Ishikawa (cell line): ENCODE data around the gene SYK.

Experiments used
- CEBPB ChIP-seq: IDR thresholded peaks from 2 replicates; pipeline ENCODE4 v1.6.1; 2012
- CREB1 ChIP-seq: IDR thresholded peaks from 2 replicates; pipeline ENCODE4 v1.6.1; 2012; ENCODE audit warnings: low read depth
- EGR1 ChIP-seq: IDR thresholded peaks from 2 replicates; pipeline ENCODE4 v1.6.1; 2012
- EP300 ChIP-seq: IDR thresholded peaks from 2 replicates; pipeline ENCODE4 v1.6.1; 2012; ENCODE audit warnings: borderline replicate concordance
- FOXM1 ChIP-seq: IDR thresholded peaks from 2 replicates; pipeline ENCODE4 v1.6.1; 2012; ENCODE audit warnings: low read depth, borderline replicate concordance
- NFIC ChIP-seq: IDR thresholded peaks from 2 replicates; pipeline ENCODE4 v1.6.1; 2012
- RAD21 ChIP-seq: IDR thresholded peaks from 2 replicates; pipeline ENCODE4 v1.6.1; 2012; ENCODE audit warnings: low read depth
- REST ChIP-seq: IDR thresholded peaks from 2 replicates; pipeline ENCODE4 v1.6.1; 2012; ENCODE audit warnings: low read depth, mild to moderate bottlenecking
- TAF1 ChIP-seq: IDR thresholded peaks from 2 replicates; pipeline ENCODE4 v1.6.1; 2012; ENCODE audit warnings: low read depth, mild to moderate bottlenecking
- TCF12 ChIP-seq: IDR thresholded peaks from 2 replicates; pipeline ENCODE4 v1.6.1; 2012; ENCODE audit warnings: low read depth
- TEAD4 ChIP-seq: IDR thresholded peaks from 2 replicates; pipeline ENCODE4 v1.6.1; 2012
- USF1 ChIP-seq: IDR thresholded peaks from 2 replicates; pipeline ENCODE4 v1.6.1; 2012
- YY1 ChIP-seq: IDR thresholded peaks from 2 replicates; pipeline ENCODE4 v1.6.1; 2012; ENCODE audit warnings: low read depth
- ZBTB7A ChIP-seq: IDR thresholded peaks from 2 replicates; pipeline ENCODE4 v1.6.1; 2012; ENCODE audit warnings: low read depth
- TF ChIP-seq, protein P1 (sequence below): IDR thresholded peaks from 2 replicates; pipeline ENCODE4 v1.6.1; 2012

Gene SYK

GRCh38 chr9:90801241-90801972 is at the start of gene SYK:
Gene SYK, plus strand, starts transcription at chr9:90801819. Its CDS starts 42,080 bp downstream, at chr9:90843899.
- TF ChIP-seq ZBTB7A (no peak; the same call in 1 of the 2 replicates), CEBPB (no peak), EP300 (no peak), REST (no peak), EGR1 (no peak), TCF12 (0 out of 2 replicates have a peak, but pooled peaks have one; percentile 43), YY1 (peak; percentile 32; the same call in 1 of the 2 replicates), RAD21 (no peak), FOXM1 (no peak), NFIC (no peak), USF1 (no peak), TAF1 (peak; percentile 59), TEAD4 (no peak)
- TF ChIP-seq, protein P1, sequence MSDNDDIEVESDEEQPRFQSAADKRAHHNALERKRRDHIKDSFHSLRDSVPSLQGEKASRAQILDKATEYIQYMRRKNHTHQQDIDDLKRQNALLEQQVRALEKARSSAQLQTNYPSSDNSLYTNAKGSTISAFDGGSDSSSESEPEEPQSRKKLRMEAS, result peak; percentile 49

- TF ChIP-seq NFIC, result peak; percentile 51; the same call in 1 of the 2 replicates
- TF ChIP-seq RAD21, result peak; percentile 83
Observed at GRCh38 chr9:90755514-90756371, 45.9 kb upstream of the SYK start.

GRCh38 chr9:90766731-90767130 is 34.9 kb upstream of the SYK start:
- no peak for TF ChIP-seq USF1

- TF ChIP-seq RAD21 (no peak), EP300 (no peak), CEBPB (no peak), NFIC (no peak), EGR1 (no peak), TEAD4 (no peak), FOXM1 (no peak), YY1 (no peak), CREB1 (no peak)
Observed at GRCh38 chr9:90767523-90768100, 34.0 kb upstream of the SYK start.

DNA sequence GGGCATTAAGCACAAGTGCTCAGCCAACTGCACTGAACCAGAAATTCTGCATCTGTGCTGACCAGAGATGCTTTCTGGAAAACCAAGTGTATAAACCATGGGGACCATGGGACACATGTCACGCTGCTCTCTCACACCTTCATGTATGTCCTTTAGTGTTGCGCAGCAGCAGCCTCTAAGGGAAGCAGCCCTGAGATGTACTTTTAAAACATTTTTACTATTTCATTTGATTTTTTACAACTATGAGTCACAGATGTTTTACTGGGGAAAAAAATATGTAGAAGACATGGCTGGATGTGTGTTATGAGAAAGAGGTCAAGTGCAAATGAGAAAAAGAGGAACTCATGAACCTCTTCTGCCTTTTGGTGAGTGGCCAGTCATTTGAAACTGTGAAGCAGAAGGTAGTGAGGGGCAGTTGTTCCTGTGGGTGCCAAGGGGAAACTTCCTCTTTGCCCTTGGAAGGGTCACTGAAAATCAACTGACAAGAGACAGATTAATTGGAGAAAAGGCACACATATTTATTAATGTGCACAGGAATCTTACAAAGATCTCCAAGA is 31.4 kb upstream of the SYK start:
- TF ChIP-seq, protein P1, result no peak
- TF ChIP-seq RAD21 (no peak), NFIC (no peak), TCF12 (no peak), TAF1 (no peak), EP300 (no peak), REST (no peak), USF1 (no peak), CREB1 (no peak), FOXM1 (no peak), YY1 (no peak), CEBPB (no peak), TEAD4 (no peak), EGR1 (no peak)
